A549 (cell line): ENCODE results near the gene PRF1. TPM values are rescaled to one million over a fixed set of nuclear protein-coding genes. Genes with fewer than 3 reads are reported as not detected.

Experiments
- ATAC-seq, 2 experiments: fragments of 200-7000 bp in 1 of 2; fragments of >200 bp in 1 of 2; cut with Nextera tagmentation in 1 of 2; cut with Tn5 transposase in 1 of 2; 3 replicates each; pipeline versions ENCODE4 v1.8.0 to v1.9.1; 2018 to 2020; ENCODE audit warnings: mild to moderate bottlenecking in 1 of 2, moderate library complexity in 1 of 2
- CTCF ChIA-PET: fragments of 300-600 bp; sonication (Branson Sonifier 250); formaldehyde crosslinking; extraction: SDS; loops from one replicate; lab custom pipeline; 2021; ENCODE audit warnings: antibody characterized with exemption, inconsistent platforms; lab: Yijun Ruan, JAX
- POLR2A ChIA-PET: fragments of 350-600 bp; formaldehyde crosslinking; extraction: SDS; loops from one replicate; lab custom pipeline; 2021; ENCODE audit warnings: antibody characterized with exemption, inconsistent platforms; lab: Yijun Ruan, JAX
- DNase-seq, 2 experiments: peaks; one replicate each; pipeline versions ENCODE4 v3.0.0 to v3.0.0-alpha.2; 2011 to 2016; ENCODE audit warnings: low read depth in 1 of 2, low spot score in 1 of 2
- FAIRE-seq: peaks from 2 replicates; lab custom pipeline; 2011; peaks lifted over from hg19 to GRCh38; lab: Jason Lieb, UNC
- H3K27ac ChIP-seq, 2 experiments: fragments of >200 bp; sonication (Bioruptor Twin); formaldehyde crosslinking; 3 replicates each; pipeline ENCODE4 v1.5.1; 2016 to 2017
- H3K4me1 ChIP-seq: fragments of >200 bp; sonication (Bioruptor Twin); formaldehyde crosslinking; 3 replicates; pipeline ENCODE4 v1.6.1; 2016
- H3K4me2 ChIP-seq: fragments of >200 bp; sonication (Bioruptor Twin); formaldehyde crosslinking; 3 replicates; pipeline ENCODE4 v1.6.1; 2016
- H3K4me3 ChIP-seq: fragments of >200 bp; sonication (Bioruptor Twin); formaldehyde crosslinking; 3 replicates; pipeline ENCODE4 v1.5.1; 2016
- H3K9me3 ChIP-seq: fragments of >200 bp; sonication (Bioruptor Twin); formaldehyde crosslinking; 3 replicates; pipeline ENCODE4 v1.6.1; 2016
- CEBPB ChIP-seq, 2 experiments: fragments of >200 bp in 1 of 2; sonication (Bioruptor Twin) in 1 of 2; formaldehyde crosslinking in 1 of 2; IDR thresholded peaks; 2 replicates each; pipeline ENCODE4 v1.6.1; 2012 to 2016
- CHD2 ChIP-seq: fragments of 150-350 bp; IDR thresholded peaks from 2 replicates; pipeline ENCODE4 v1.6.1; 2014; ENCODE audit warnings: low read length; ENCODE audit not compliant: partially characterized antibody
- EHF ChIP-seq: fragments of 250-450 bp; sonication (Bioruptor Pico); IDR thresholded peaks from 2 replicates; pipeline ENCODE4 v1.5.0; 2020; ENCODE audit warnings: mild to moderate bottlenecking
- EP300 ChIP-seq, 2 experiments: fragments of >200 bp; sonication (Bioruptor Twin); formaldehyde crosslinking; IDR thresholded peaks; 2 replicates in 1 of 2; 3 replicates in 1 of 2; pipeline ENCODE4 v1.6.1; 2016 to 2017
- FOSB ChIP-seq: fragments of 250-450 bp; sonication (Bioruptor Pico); IDR thresholded peaks from 2 replicates; pipeline ENCODE4 v1.5.0; 2020; ENCODE audit warnings: mild to moderate bottlenecking, moderate library complexity
- FOXS1 ChIP-seq: fragments of 250-450 bp; sonication (Bioruptor Pico); IDR thresholded peaks from 2 replicates; pipeline ENCODE4 v1.5.0; 2020; ENCODE audit warnings: mild to moderate bottlenecking, moderate library complexity
- HOXA7 ChIP-seq: fragments of 250-450 bp; sonication (Bioruptor Pico); IDR thresholded peaks from 2 replicates; pipeline ENCODE4 v1.5.0; 2020; ENCODE audit warnings: mild to moderate bottlenecking, moderate library complexity
- HOXB13 ChIP-seq: fragments of 250-450 bp; sonication (Bioruptor Pico); IDR thresholded peaks from 2 replicates; pipeline ENCODE4 v1.5.0; 2020; ENCODE audit warnings: low read depth, mild to moderate bottlenecking, moderate library complexity
- JUNB ChIP-seq: fragments of >200 bp; sonication (Bioruptor Twin); formaldehyde crosslinking; IDR thresholded peaks from 2 replicates; pipeline ENCODE4 v1.6.1; 2016
- MAZ ChIP-seq: fragments of 150-350 bp; IDR thresholded peaks from 2 replicates; pipeline ENCODE4 v1.6.1; 2014; ENCODE audit warnings: antibody characterized with exemption, low read depth, low read length, borderline replicate concordance
- MYC ChIP-seq: IDR thresholded peaks from 2 replicates; pipeline ENCODE4 v1.6.1; 2012; ENCODE audit warnings: mild to moderate bottlenecking, inconsistent platforms, low read length, improper control_type of control experiment, borderline replicate concordance
- NFE2L2 ChIP-seq: fragments of 150-350 bp; conservative IDR thresholded peaks from 2 replicates; pipeline ENCODE4 v1.6.1; 2014; ENCODE audit warnings: low read length
- PHF8 ChIP-seq: fragments of 200-600 bp; sonication (generic); IDR thresholded peaks from 2 replicates; pipeline ENCODE4 v1.6.1; 2016; ENCODE audit warnings: low read depth, mild to moderate bottlenecking, antibody characterized with exemption, moderate library complexity, borderline replicate concordance
- POLR2AphosphoS2 ChIP-seq: conservative IDR thresholded peaks from 2 replicates; pipeline ENCODE4 v1.6.1; 2012; ENCODE audit warnings: low read length, improper control_type of control experiment, inconsistent platforms
- SMC3 ChIP-seq: fragments of >200 bp; sonication (Bioruptor Twin); formaldehyde crosslinking; IDR thresholded peaks from 3 replicates; pipeline ENCODE4 v1.6.1; 2018; ENCODE audit warnings: inconsistent platforms
- ZFP36 ChIP-seq: fragments of 450-650 bp; IDR thresholded peaks from 2 replicates; pipeline ENCODE4 v1.6.1; 2014; ENCODE audit warnings: borderline replicate concordance; ENCODE audit not compliant: partially characterized antibody
- ZSCAN20 ChIP-seq: fragments of 250-450 bp; sonication (Bioruptor Pico); IDR thresholded peaks from 2 replicates; pipeline ENCODE4 v1.8.0; 2022; ENCODE audit warnings: mild to moderate bottlenecking, moderate library complexity
- WGBS: methylation state at CpG from one replicate; pipeline ENCODE4 v1.1.6; 2017; ENCODE audit errors: missing lambda C conversion rate; 5-methylcytosine and 5-hydroxymethylcytosine counted together
- polyA plus RNA-seq, 4 experiments: library from polyadenylated mRNA; depleted of rRNA in 3 of 4; stranded (reverse); fragments of >200 nt; fragmentation: RNase III in 1 of 4; extraction: RNeasy Plus Mini Kit Qiagen cat#74134 plus additional on column Dnase treatment in 1 of 4; gene quantifications; 2 replicates in 3 of 4; 3 replicates in 1 of 4; pipeline ENCODE4 v1.2.3, GENCODE V29; 2011 to 2017
- TF ChIP-seq, protein P1 (sequence below): fragments of 250-450 bp; sonication (Bioruptor Pico); IDR thresholded peaks from 2 replicates; pipeline ENCODE4 v1.5.0; 2021; ENCODE audit warnings: mild to moderate bottlenecking, moderate library complexity, borderline replicate concordance
- TF ChIP-seq, protein P2 (sequence below): fragments of >200 bp; sonication (Bioruptor Twin); formaldehyde crosslinking; IDR thresholded peaks from 3 replicates; pipeline ENCODE4 v1.6.1; 2016
- TF ChIP-seq, protein P3 (sequence below): fragments of 450-650 bp; IDR thresholded peaks from 2 replicates; pipeline ENCODE4 v1.6.1; 2014; ENCODE audit warnings: antibody characterized with exemption
- TF ChIP-seq, protein P4 (sequence below): IDR thresholded peaks from 2 replicates; pipeline ENCODE4 v1.6.1; 2012
- TF ChIP-seq, protein P5 (sequence below): fragments of 150-350 bp; IDR thresholded peaks from 2 replicates; pipeline ENCODE4 v1.6.1; 2014; ENCODE audit warnings: low read depth, mild to moderate bottlenecking, low read length
- TF ChIP-seq, protein P6 (sequence below): IDR thresholded peaks from 2 replicates; pipeline ENCODE4 v1.6.1; 2012

The PRF1 gene
- polyA plus RNA-seq, 2 of the 4 experiments (the other 2 are of a cell fraction), result not detected

DNA sequence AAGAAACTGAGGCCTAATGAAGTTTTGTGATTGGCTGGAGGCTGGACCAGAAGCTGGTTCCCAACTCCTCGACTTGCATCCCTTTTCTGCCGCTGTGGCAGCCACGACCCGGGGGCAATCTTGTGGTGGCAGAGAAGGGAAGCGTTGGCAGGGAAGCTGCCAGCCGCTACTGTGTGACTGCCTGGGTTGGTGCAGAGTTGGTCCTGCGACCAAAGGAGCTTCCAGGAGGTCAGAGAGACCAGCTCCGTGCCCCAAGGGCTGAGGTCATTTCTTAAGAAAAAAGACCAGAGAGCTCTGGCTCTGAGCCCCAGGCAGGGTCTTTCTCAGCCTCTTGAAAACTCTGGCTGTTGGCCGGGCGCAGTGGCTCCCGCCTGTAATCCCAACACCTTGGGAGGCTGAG is 47.2 kb downstream of the PRF1 start:
- FAIRE-seq, result no peak
- CTCF ChIA-PET, result interaction anchor here (1.0 to 2.4 kb wide), 5 partner anchors 10 to 204 kb away, joined by 3 to 7 read pairs (median 4); no protein-coding TSS in a partner anchor
- TF ChIP-seq FOXS1 (no peak), SMC3 (no peak), MYC (no peak), CEBPB (IDR thresholded peaks at IDR 0.05) (no peak), CHD2 (no peak), POLR2AphosphoS2 (no peak), FOSB (CRISPR knock-in tag) (no peak), JUNB (no peak), EHF (no peak)
- TF ChIP-seq, protein P1, sequence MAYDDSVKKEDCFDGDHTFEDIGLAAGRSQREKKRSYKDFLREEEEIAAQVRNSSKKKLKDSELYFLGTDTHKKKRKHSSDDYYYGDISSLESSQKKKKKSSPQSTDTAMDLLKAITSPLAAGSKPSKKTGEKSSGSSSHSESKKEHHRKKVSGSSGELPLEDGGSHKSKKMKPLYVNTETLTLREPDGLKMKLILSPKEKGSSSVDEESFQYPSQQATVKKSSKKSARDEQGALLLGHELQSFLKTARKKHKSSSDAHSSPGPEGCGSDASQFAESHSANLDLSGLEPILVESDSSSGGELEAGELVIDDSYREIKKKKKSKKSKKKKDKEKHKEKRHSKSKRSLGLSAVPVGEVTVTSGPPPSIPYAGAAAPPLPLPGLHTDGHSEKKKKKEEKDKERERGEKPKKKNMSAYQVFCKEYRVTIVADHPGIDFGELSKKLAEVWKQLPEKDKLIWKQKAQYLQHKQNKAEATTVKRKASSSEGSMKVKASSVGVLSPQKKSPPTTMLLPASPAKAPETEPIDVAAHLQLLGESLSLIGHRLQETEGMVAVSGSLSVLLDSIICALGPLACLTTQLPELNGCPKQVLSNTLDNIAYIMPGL (CRISPR knock-in tag), result no peak

DNA sequence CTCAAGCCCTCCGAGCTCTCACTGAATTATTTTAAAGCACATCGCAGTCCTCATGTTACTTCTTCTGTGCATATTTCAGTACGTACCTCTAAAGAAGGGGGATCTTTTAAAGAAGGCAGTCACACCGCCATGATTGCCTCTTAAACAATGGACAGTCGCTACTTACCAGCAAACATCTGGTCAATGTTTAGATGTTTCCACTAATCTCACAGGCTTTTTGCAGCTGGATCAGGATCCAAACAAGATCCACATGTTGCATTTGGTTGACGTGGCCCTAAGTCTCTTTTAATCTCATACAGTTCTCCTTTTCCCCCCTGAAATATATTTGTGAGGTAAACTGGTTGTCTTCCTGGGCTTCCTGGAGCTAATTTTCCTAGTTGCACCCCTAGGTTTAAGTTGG is 50.0 kb downstream of the PRF1 start:
- no peak for FAIRE-seq
- Histone ChIP-seq H3K4me2 (no peak overlapping the region), H3K4me3 (no peak overlapping the region), H3K4me1 (no peaks in the 10 kb centered on the region), H3K27ac (no peak overlapping the region), H3K9me3 (no peaks in the 10 kb centered on the region)
- no peak for DNase-seq
- TF ChIP-seq EHF, result no peak
- TF ChIP-seq, protein P2, sequence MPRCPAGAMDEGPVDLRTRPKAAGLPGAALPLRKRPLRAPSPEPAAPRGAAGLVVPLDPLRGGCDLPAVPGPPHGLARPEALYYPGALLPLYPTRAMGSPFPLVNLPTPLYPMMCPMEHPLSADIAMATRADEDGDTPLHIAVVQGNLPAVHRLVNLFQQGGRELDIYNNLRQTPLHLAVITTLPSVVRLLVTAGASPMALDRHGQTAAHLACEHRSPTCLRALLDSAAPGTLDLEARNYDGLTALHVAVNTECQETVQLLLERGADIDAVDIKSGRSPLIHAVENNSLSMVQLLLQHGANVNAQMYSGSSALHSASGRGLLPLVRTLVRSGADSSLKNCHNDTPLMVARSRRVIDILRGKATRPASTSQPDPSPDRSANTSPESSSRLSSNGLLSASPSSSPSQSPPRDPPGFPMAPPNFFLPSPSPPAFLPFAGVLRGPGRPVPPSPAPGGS, result no peak
- TF ChIP-seq MAZ, result no peak
- TF ChIP-seq, protein P3, sequence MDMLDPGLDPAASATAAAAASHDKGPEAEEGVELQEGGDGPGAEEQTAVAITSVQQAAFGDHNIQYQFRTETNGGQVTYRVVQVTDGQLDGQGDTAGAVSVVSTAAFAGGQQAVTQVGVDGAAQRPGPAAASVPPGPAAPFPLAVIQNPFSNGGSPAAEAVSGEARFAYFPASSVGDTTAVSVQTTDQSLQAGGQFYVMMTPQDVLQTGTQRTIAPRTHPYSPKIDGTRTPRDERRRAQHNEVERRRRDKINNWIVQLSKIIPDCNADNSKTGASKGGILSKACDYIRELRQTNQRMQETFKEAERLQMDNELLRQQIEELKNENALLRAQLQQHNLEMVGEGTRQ, result no peak
- no peak for TF ChIP-seq CHD2
- no peak for TF ChIP-seq FOXS1
- TF ChIP-seq, protein P4, sequence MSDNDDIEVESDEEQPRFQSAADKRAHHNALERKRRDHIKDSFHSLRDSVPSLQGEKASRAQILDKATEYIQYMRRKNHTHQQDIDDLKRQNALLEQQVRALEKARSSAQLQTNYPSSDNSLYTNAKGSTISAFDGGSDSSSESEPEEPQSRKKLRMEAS, result no peak
- TF ChIP-seq, protein P5, sequence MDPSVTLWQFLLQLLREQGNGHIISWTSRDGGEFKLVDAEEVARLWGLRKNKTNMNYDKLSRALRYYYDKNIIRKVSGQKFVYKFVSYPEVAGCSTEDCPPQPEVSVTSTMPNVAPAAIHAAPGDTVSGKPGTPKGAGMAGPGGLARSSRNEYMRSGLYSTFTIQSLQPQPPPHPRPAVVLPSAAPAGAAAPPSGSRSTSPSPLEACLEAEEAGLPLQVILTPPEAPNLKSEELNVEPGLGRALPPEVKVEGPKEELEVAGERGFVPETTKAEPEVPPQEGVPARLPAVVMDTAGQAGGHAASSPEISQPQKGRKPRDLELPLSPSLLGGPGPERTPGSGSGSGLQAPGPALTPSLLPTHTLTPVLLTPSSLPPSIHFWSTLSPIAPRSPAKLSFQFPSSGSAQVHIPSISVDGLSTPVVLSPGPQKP, result no peak
- TF ChIP-seq PHF8, result no peak
- TF ChIP-seq CEBPB (IDR thresholded peaks at IDR 0.05), result no peak
- no peak for TF ChIP-seq ZFP36
- TF ChIP-seq EP300 (IDR thresholded peaks at IDR 0.05), result no peak
- no peak for TF ChIP-seq ZSCAN20 (CRISPR knock-in tag)
- no peak for TF ChIP-seq HOXB13 (CRISPR knock-in tag)
- TF ChIP-seq, protein P6, sequence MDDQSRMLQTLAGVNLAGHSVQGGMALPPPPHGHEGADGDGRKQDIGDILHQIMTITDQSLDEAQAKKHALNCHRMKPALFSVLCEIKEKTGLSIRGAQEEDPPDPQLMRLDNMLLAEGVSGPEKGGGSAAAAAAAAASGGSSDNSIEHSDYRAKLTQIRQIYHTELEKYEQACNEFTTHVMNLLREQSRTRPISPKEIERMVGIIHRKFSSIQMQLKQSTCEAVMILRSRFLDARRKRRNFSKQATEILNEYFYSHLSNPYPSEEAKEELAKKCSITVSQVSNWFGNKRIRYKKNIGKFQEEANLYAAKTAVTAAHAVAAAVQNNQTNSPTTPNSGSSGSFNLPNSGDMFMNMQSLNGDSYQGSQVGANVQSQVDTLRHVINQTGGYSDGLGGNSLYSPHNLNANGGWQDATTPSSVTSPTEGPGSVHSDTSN, result no peak
- TF ChIP-seq FOSB (CRISPR knock-in tag), result no peak
- TF ChIP-seq NFE2L2, result no peak
- no peak for TF ChIP-seq HOXA7 (CRISPR knock-in tag)
- no peak for ATAC-seq
- ChIA-PET CTCF (interaction anchor here (0.7 to 6.3 kb wide), 12 partner anchors 8 to 733 kb away, joined by 3 to 129 read pairs (median 20); no protein-coding TSS in a partner anchor), POLR2A (no interaction called here)
- 93% methylated on average over 6 of the region's 6 CpGs for WGBS

More for the DNA sequence above, 47.2 kb downstream of the PRF1 start:
- ATAC-seq (no peak), DNase-seq (no peak)
- 81% methylated on average over 11 of the region's 11 CpGs for WGBS
- H3K9me3 ChIP-seq, result no peaks in the 10 kb centered on the region
- H3K27ac ChIP-seq, result no peak overlapping the region
- H3K4me2 ChIP-seq, result no peak overlapping the region
- H3K4me3 ChIP-seq, result no peak overlapping the region
- POLR2A ChIA-PET, result no interaction called here
- H3K4me1 ChIP-seq, result no peaks in the 10 kb centered on the region
